ENCODE results near the gene CELF5.

CELF5 gene

DNA sequence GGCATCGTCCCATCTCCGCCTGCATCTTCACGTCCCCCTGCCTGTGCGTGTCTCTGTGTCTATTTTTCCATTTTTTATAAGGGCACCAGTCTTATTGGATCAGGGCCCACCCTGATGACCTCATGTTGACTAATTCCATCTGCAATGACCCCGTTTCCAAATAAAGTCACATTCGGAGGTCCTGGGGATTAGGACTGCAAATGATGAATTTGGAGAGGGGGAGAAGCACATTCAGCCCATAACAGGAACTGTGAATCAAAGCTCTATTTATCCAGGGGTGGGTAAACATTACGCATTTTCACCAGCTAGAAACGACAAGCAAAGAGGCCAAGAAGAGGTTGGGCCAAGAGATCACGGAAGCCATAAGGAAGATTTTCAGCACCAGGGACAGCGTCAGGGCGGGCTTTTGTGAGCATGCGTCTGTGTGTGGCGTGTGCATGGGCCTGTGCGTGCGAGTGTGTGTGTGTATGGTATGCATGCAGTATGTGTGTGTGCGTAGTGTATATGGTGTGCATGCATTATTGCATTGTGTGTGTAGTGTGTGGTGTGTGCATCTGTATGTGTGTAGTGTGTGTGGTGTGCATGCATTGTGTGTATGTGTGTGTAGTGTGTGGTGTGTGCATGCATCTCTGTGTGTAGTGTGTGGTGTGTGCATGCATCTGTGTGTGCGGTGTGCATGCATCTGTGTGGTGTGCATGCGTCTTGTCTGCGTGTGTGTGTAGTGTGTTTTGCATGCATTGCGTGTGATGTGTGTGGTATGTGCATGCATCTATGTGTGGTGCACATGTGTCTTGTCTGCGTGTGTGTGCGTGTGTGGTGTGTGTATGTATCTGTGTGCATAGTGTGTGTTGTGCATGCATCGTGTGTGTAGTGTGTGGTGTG, 19.6 kb downstream of the CELF5 start:
- DNase-seq (ENCODE audit: low read depth), result peak; percentile 32

- no peak for DNase-seq (ENCODE audit: low read depth)
Measured at GRCh38 chr19:3245050-3245449, 20.6 kb downstream of the CELF5 start.

DNA sequence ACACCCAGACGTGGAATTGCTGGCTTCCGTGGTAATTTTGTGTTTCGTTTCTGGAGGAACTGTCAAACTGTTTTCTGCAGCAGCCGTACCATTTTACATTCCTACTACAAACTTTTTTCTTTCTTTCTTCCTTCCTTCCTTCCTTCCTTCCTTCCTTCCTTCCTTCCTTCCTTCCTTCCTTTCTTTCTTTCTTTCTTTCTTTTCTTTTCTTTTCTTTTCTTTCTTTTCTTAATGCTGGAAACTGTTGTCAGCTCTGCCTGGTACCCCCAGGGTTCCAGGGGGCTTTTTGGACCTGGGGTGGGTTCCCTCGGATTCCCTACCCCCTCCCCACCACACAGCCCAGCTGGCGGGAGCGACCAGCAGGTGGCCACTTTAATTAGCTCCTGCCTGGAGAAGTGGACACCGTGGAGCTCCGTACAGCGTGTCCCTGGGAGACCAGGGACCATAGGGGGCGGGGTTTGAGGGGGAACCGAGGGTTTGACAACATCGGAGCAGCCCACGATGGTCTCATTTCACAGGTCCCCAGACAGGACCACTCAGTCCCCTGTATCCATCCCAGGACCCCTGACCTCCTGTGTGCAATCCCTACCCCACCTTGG, 24.4 kb downstream of the CELF5 start:
- no peak for DNase-seq (ENCODE audit: low read depth)

- no peak for DNase-seq (ENCODE audit: low read depth)
Measured at GRCh38 chr19:3249408-3249807, 24.9 kb downstream of the CELF5 start.

DNA sequence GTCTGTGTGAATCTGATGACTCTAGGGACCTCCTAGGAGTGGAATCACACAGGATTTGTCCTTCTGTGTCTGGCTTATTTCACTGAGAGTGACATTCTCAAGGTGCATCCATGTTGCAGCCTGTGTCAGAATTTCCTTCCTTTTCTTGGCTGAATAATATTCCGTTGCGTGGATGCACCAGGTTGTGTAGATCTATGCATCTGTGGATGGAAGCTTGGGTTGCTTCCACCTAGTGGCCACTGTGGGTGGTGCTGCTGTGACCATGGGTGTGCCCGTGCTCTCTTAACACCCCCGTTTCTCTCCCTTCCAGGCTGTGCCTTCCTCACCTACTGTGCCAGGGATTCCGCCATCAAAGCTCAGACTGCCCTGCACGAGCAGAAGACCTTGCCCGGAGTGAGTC, 26.2 kb downstream of the CELF5 start:
- peak; percentile 28 for DNase-seq (ENCODE audit: low read depth)

- DNase-seq (ENCODE audit: low read depth), result no peak
Measured at GRCh38 chr19:3251229-3251628, 26.8 kb downstream of the CELF5 start.

GRCh38 chr19:3252650-3253049, 28.2 kb downstream of the CELF5 start:
- no peak for DNase-seq (ENCODE audit: low read depth)

DNA sequence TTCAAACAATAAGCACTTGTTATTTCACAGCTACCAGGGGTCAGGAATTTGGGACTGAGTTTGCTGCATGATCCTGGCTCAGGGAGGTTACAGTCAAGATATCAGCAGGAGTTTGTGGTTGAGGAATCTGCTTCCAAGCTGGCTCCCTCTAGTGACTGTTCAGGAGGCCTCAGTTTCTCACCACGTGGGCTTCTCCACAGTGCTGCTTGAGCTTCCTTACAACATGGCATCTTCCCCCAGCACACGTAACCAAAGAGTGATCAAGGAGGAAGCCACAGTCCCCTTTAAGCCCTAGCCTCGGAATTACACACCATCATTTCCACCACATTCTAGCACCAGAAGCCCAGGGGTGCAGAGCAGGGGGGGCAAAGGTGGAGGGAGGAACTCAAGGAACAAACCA, 28.8 kb downstream of the CELF5 start:
- DNase-seq (ENCODE audit: low read depth), result no peak

DNA sequence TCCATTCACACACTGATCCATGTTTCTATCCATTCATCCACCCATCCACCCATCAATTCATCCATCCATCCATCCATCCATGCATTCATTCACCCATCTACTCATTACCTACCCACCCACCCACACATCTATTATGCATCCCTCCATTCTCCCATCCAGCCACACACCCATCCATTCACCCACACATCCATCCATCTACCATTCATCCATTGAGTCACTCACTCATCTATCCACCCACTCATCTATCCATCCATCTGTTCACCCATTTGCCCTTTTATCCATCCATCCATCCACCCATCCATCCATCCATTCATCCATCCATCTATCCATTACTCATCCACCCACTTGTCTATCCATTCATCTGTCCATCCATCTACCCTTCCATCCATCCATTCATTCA, 30.1 kb downstream of the CELF5 start:
- DNase-seq (ENCODE audit: low read depth), result no peak

DNA sequence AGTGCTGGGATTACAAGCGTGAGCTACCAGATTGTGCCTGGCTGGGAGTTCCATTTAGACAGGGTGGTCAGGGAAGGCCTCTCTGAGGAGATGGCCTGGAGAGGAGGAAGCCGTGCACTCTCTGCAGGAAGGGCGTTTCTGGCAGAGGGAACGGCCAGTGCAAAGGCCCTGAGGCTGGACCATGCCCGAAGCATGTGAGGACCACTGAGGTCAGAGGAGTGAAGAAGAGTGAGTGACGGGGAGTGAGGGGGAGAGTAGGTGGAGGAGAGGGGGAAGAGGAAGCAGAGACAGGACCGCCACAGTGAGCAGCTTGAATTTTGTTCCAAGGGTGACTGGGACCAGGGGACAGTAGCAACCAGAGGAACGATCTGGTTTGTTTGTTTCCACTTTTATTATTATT, 32.6 kb downstream of the CELF5 start:
- DNase-seq (ENCODE audit: low read depth), result no peak

DNA sequence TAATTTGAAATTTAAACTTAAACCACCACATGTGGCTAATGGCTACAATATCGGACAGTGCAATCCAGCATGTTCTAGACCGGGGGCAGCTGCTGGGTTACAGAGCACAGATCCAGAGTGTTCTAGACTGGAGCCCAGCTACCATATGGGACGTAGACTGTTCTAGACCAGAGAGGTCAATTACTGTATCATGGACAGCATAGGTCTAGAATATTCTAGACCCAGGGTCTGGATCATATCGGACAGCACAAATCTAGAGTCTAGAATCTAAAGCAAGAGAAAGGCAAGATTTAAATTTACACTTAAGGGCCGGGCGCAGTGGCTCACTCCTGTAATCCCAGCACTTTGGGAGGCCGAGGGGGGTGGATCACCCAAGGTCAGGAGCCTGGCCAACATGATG, 37.9 kb downstream of the CELF5 start:
- DNase-seq (ENCODE audit: low read depth), result no peak

GRCh38 chr19:3263866-3264265, 39.4 kb downstream of the CELF5 start:
- no peak for DNase-seq (ENCODE audit: low read depth)

DNA sequence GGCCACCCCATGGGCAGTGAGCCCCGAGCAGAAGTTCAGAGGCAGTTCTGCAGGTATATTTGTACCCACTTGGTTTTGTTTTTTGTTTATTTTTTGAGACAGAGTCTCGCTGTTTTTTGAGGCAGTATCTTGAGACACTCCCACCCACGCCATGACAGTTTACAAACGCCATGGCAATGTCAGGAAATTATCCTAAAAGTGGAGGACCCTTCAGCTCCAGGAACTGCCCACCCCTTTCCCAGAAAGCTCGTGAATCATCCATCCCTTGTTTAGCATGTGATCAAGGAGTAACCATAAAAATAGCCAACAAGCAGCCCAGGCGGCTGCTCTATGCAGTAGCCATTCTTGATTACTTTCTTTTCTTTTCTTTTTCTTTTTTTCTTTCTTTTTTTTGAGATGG, 41.0 kb downstream of the CELF5 start:
- DNase-seq (ENCODE audit: low read depth), result no peak

- DNase-seq (ENCODE audit: low read depth), result no peak
Measured at GRCh38 chr19:3266092-3266693, 41.7 kb downstream of the CELF5 start.

DNA sequence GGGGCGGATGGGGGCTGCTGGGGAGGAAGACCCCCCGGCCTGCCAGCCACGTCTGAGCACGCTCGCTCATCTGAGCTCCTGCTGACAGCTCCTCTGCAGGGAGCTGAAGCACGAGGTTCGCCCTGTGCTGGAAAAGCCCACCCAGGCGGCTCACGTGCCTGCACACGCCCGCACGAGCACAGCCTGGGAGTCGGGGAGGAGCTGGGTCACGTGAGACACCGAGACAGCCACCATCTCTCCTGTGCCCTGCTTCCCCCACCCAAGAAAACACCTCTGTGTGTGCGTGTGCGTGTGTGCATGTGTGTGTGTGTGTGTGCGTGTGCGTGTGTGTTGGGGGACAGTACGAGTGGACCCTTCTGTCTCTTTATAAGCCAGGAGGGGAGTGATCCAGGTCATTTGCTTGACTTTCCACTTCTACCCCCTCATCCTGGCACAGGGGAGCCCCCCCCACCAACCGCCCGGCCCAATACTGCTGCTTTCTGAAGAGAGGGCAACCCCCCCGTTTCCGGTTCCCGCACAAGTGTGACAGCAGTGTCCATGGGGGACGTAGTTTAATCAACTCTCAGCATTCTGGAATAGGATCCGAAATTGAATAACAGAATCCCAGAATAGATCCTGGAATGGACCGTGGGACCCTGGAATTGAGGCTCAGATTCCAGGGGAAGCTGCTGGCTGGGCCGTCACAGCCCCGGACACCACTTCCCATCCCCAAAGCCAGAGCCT, 42.5 kb downstream of the CELF5 start:
- DNase-seq (ENCODE audit: low read depth), result no peak

- no peak for DNase-seq (ENCODE audit: low read depth)
Measured at GRCh38 chr19:3268326-3268725, 43.9 kb downstream of the CELF5 start.

DNA sequence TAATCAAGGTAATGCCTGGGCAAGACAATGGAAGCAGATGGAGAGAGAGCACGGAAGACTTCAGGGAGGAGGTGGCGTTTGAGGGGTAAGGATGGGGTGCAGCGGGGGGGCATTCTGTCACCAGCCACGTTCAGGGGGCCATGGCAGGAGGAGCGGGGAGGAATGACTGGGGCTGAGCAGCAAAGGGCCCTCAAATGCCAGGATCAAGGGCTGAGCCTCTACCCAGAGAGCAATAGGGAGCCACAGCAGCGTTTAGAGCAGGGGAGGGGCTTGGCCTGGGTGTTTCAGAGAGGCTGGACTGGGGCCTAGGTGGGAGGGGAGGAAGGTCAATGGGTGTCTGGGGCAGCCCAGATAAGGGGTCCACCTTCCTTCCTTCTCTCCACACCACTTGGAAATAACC, 44.3 kb downstream of the CELF5 start:
- DNase-seq (ENCODE audit: low read depth), result no peak

DNA sequence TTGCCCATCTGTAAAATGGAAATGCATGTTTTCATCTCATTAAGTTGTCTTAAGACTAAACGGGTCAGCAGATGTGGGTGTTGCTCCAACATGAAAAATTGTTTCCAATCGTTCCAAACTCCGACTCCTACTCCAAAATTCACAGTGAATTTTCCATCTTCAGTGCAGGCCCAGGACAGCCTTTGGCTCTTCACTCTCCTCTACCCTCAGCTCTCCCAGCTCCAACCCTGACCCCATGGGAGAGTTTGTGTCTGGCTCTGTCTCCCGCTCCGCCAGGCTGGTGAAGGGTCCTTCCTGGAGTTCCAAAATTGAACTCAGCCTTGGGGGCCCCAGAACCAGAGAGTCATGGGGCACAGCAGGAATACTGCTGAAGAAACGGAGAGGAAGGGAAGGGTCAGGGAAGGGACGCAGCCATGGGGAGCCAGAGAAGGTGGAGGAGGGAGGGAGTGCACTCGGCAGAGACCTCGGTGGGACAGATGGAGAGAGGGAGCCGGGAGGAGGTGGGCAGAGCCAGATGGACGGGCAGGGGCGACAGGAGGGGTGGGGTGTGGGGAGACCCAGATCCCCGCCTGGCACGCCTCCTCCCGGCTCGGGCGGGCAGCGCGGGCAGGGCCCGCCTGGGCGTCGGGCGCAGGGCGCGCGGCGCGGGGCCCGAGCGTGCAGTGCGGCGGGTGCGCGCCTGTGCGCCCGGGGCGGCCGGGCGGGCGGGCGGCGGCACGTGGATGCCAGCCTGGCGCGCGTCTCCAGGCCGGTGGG, 45.6 kb downstream of the CELF5 start:
- no peak for DNase-seq (ENCODE audit: low read depth)

DNA sequence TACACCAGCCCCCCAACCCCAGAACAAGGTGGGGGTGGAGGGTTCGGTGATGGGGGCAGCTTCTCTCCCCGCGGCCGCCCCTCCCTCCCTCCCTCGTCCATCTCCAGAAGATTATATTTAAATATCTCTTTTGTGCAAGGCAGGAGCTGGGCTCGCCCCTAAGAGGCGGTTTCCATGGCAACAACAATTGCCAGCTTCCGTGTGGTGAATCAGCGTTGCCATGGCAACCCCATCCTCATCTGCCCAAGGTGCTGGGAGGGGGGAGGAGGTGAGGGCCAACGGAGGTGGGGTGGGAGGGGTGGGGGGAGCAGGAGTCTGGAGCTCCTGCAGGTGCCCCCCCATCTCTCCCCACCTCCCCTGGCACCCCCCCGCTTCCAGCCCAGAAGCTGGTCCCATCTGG, 46.4 kb downstream of the CELF5 start:
- peak; percentile 38 for DNase-seq (ENCODE audit: low read depth)

DNA sequence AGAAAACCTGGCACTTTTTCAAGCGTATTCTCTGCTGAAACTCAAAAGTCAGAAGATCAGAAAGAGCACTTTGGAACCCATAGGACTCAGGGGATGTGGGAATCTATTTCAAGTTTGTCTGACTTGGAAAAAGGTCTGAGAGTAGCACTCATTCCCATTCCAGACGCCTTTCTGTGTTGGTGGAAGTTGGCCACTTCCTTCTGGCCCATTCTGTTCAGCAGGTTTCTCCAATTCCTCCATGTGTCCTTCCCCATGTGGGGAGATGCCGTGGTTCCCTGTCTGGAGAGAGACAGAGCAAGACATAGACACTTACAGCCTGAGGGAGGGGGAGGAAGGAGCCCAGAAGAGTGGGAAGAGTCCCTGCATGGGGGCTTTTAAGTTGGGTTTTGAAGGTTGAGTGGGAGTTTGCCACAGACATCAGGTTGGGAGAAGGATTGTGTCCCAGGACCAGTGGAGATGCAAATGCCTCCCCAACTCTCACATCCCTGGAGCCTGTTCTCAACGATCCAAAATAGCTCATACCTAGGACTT, 48.0 kb downstream of the CELF5 start:
- no peak for DNase-seq (ENCODE audit: low read depth)

GRCh38 chr19:3272952-3273351, 48.5 kb downstream of the CELF5 start:
- no peak for DNase-seq (ENCODE audit: low read depth)
